Central memory CD4-positive, alpha-beta T cell (primary cell): ENCODE data around the gene MED17.

Source experiments
- DNase-seq: peaks from one replicate; pipeline ENCODE4 v3.0.0; 2022

Gene MED17

GRCh38 chr11:93852242-93852641 lies 68.2 kb downstream of the MED17 start:
- DNase-seq = no peak

- no peak for DNase-seq
These were observed 73.5 kb downstream of the MED17 start for GRCh38 chr11:93857413-93858120.

- no peak for DNase-seq
These were observed 74.2 kb downstream of the MED17 start for GRCh38 chr11:93858121-93858775.

GRCh38 chr11:93861808-93862207 lies 77.7 kb downstream of the MED17 start:
- no peak for DNase-seq
